Tibial artery (tissue), 4 donors: ENCODE measurements around the gene OR4F6.

Experiments used
- DNase-seq, 2 donors: peaks; one replicate each; pipeline ENCODE4 v3.0.0-alpha.2; 2019
- H3K27ac ChIP-seq, 2 donors: fragments of 200-600 bp; sonication (generic) in 1 of 2; 1 replicate in 1 of 2; 2 replicates in 1 of 2; pipeline ENCODE4 v1.5.1; 2018 to 2019; ENCODE audit warnings: mild to moderate bottlenecking in 1 of 2
- H3K27me3 ChIP-seq, 2 donors: fragments of 200-600 bp; sonication (generic) in 1 of 2; one replicate each; pipeline versions ENCODE4 v1.5.1 to v1.6.0; 2016 to 2019
- H3K36me3 ChIP-seq, 3 donors: fragments of 200-600 bp; sonication (generic) in 2 of 3; one replicate each; pipeline ENCODE4 v1.5.1; 2016 to 2019; ENCODE audit warnings: mild to moderate bottlenecking in 2 of 3
- H3K4me1 ChIP-seq, 4 donors: fragments of 200-600 bp; sonication (generic) in 2 of 4; 1 replicate in 3 of 4; 2 replicates in 1 of 4; pipeline ENCODE4 v1.5.1; 2016 to 2019
- H3K4me3 ChIP-seq, 2 donors: fragments of 200-600 bp; sonication (generic) in 1 of 2; 1 replicate in 1 of 2; 2 replicates in 1 of 2; pipeline ENCODE4 v1.5.1; 2018 to 2019; ENCODE audit warnings: mild to moderate bottlenecking in 2 of 2
- H3K9me3 ChIP-seq, 3 donors: fragments of 200-600 bp; sonication (generic) in 1 of 3; one replicate each; pipeline ENCODE4 v1.5.1; 2016 to 2019
- intact Hi-C: fragments of 100-400 bp; cut with DNase I; formaldehyde crosslinking; loops from one replicate; pipeline ENCODE4 v1.15.0; 2023; ENCODE audit warnings: low total_unique reads
- TF ChIP-seq, protein P1 (sequence below), 2 experiments: fragments of 200-600 bp in 1 of 2; fragments of 450-650 bp in 1 of 2; IDR thresholded peaks; one replicate each; pipeline ENCODE4 v1.5.1; 2017 to 2019; ENCODE audit warnings: antibody characterized with exemption in 2 of 2, mild to moderate bottlenecking in 1 of 2, moderate library complexity in 1 of 2

The OR4F6 gene

DNA sequence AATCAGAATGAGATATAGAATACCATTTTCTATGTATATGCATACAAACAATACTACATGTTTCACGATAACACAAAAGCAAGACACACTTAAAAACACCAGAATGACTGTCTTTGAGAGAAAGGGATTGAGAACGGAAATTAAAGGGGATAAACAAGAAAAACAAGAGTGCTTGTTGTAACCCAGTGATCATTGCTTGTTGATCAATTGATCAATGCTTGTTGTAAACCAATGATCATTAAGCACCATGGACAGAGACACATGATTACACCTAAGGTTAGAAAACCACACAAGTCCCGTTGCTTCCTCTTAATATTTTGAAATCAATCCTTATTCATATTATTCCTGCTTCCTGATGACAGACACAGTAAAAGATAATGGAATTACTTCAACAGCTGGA is 7.6 kb downstream of the OR4F6 start:
- no peak for DNase-seq
- intact Hi-C loops, result no loop called here
- H3K36me3 ChIP-seq, result no peaks in the 10 kb centered on the region
- TF ChIP-seq, protein P1, sequence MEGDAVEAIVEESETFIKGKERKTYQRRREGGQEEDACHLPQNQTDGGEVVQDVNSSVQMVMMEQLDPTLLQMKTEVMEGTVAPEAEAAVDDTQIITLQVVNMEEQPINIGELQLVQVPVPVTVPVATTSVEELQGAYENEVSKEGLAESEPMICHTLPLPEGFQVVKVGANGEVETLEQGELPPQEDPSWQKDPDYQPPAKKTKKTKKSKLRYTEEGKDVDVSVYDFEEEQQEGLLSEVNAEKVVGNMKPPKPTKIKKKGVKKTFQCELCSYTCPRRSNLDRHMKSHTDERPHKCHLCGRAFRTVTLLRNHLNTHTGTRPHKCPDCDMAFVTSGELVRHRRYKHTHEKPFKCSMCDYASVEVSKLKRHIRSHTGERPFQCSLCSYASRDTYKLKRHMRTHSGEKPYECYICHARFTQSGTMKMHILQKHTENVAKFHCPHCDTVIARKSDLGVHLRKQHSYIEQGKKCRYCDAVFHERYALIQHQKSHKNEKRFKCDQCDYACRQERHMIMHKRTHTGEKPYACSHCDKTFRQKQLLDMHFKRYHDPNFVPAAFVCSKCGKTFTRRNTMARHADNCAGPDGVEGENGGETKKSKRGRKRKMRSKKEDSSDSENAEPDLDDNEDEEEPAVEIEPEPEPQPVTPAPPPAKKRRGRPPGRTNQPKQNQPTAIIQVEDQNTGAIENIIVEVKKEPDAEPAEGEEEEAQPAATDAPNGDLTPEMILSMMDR (IDR thresholded peaks at IDR 0.05), result no peak
- H3K4me1 ChIP-seq, result no peaks in the 10 kb centered on the region
- H3K9me3 ChIP-seq, result no peaks in the 10 kb centered on the region
- no peak overlapping the region for H3K27ac ChIP-seq
- no peaks in the 10 kb centered on the region for H3K27me3 ChIP-seq
- no peak overlapping the region for H3K4me3 ChIP-seq

DNA sequence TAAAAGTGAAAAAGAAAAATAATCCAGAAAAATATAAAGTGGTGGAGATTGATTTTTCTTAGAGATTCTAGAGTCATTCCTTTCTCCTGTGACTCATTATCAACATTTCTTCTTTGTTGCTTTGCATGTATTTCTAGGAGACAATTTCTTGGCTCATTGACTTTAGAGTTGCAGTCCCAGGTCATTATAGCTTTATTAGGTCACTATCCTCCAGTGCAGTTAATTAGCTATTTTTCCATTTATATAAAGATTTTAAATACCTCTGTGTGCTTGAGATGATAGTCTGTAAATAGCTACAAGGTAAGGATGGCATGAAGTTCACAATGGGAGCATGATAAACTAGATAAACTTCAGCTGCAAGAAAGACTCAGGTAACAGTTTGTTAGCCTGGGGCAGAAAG is 8.6 kb downstream of the OR4F6 start, which contains the start of gene OR4F15:
Gene OR4F15 (plus strand): TSS at position 301 of the 400 bp plus-strand sequence. CDS start 5,985 bp downstream, outside the sequence.
- intact Hi-C loops, result no loop called here
- Histone ChIP-seq H3K27ac (no peak within 1 kb of the TSS), H3K27me3 (no peaks in the 10 kb centered on the region), H3K9me3 (no peaks in the 10 kb centered on the region), H3K4me3 (no peak within 1 kb of the TSS), H3K4me1 (no peaks in the 10 kb centered on the region), H3K36me3 (no peaks in the 10 kb centered on the region)
- TF ChIP-seq, protein P1 (IDR thresholded peaks at IDR 0.05), result no peak
- no peak for DNase-seq

- H3K36me3 ChIP-seq, result no peaks in the 10 kb centered on the region
- intact Hi-C loops, result no loop called here
- no peak overlapping the region for H3K27ac ChIP-seq
- H3K4me3 ChIP-seq, result no peak overlapping the region
- DNase-seq, result no peak
- no peaks in the 10 kb centered on the region for H3K4me1 ChIP-seq
- TF ChIP-seq, protein P1 (IDR thresholded peaks at IDR 0.05), result no peak
- H3K9me3 ChIP-seq, result no peaks in the 10 kb centered on the region
- H3K27me3 ChIP-seq, result no peaks in the 10 kb centered on the region
Measured at GRCh38 chr15:101813803-101814534, 10.7 kb downstream of the OR4F6 start.

- Histone ChIP-seq H3K36me3 (no peaks in the 10 kb centered on the region), H3K4me3 (no peak overlapping the region), H3K27ac (no peak overlapping the region), H3K4me1 (no peaks in the 10 kb centered on the region), H3K9me3 (no peaks in the 10 kb centered on the region), H3K27me3 (no peaks in the 10 kb centered on the region)
- intact Hi-C loops, result no loop called here
- DNase-seq, result no peak
- TF ChIP-seq, protein P1 (IDR thresholded peaks at IDR 0.05), result no peak
Measured at GRCh38 chr15:101820781-101821180, 17.5 kb downstream of the OR4F6 start.

DNA sequence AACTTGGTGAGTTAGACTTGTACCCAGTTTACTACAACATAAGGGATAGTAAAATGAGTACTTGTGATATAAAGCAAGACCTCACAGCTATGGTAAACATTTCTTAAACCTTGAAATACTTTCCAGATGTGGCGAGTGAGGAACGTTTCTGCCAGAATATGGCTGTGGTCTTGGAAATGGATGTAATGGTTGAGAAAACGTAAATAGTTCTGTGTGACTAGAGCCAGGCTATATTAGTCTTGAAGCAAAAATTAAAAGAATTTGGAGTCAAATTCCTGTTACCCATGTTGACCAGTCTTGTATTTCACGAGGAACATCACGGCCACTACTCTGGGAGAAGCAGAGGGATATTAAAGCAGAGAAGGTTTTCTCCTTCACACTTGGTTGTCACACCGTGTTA is 23.9 kb downstream of the OR4F6 start:
- DNase-seq, result no peak
- Histone ChIP-seq H3K36me3 (no peaks in the 10 kb centered on the region), H3K9me3 (peaks cover 0 to under 1% (median 0%) of the 10 kb centered on the region in 3 donors), H3K4me1 (no peaks in the 10 kb centered on the region), H3K27me3 (no peaks in the 10 kb centered on the region), H3K4me3 (no peak overlapping the region), H3K27ac (no peak overlapping the region)
- TF ChIP-seq, protein P1 (IDR thresholded peaks at IDR 0.05), result no peak
- intact Hi-C loops, result no loop called here
